PC-9 (cell line): ENCODE data around the gene KLRC3. TPM values are rescaled to one million over a fixed set of nuclear protein-coding genes. Genes with fewer than 3 reads are reported as not detected.
"Not testable (repeated sequence)": the region's sequence is repeated elsewhere in the genome, so short reads cannot be mapped to it uniquely, and the experiment has no call there.

ENCODE experiments used
- BruUV-seq: library from RNA; stranded (reverse); fragments of 400-500 nt; replicated peaks from 2 replicates; lab custom pipeline; 2021; lab: Mats Ljungman, UMichigan
- CTCF ChIA-PET: fragments of 300-600 bp; sonication (Branson Sonifier 250); formaldehyde crosslinking; loops from one replicate; lab custom pipeline; 2022; ENCODE audit warnings: antibody characterized with exemption; lab: Charles Lee
- POLR2A ChIA-PET: fragments of 300-600 bp; sonication (Branson Sonifier 250); formaldehyde crosslinking; loops from one replicate; lab custom pipeline; 2022; ENCODE audit warnings: antibody characterized with exemption; ENCODE audit not compliant: unreplicated experiment; lab: Charles Lee
- DNase-seq, 2 experiments: peaks; one replicate each; pipeline versions ENCODE4 v3.0.0 to v3.0.0-alpha.2; 2015 to 2022; ENCODE audit warnings: mixed read lengths in 1 of 2
- H2AFZ ChIP-seq: fragments of 200-600 bp; sonication (generic); 2 replicates; pipeline ENCODE4 v1.8.1; 2017; ENCODE audit warnings: antibody characterized with exemption
- H3F3A ChIP-seq: fragments of 200-600 bp; sonication (generic); 2 replicates; pipeline ENCODE4 v1.8.1; 2017; ENCODE audit warnings: antibody characterized with exemption, mild to moderate bottlenecking, low read depth; ENCODE audit not compliant: insufficient read depth
- H3K27ac ChIP-seq: fragments of 200-600 bp; sonication (generic); 2 replicates; pipeline ENCODE4 v1.6.1; 2016; ENCODE audit warnings: mixed run types
- H3K27me3 ChIP-seq: fragments of 200-600 bp; sonication (generic); 2 replicates; pipeline ENCODE4 v1.6.1; 2016; ENCODE audit warnings: low read depth, mixed run types; ENCODE audit not compliant: insufficient read depth
- H3K36me3 ChIP-seq: fragments of 200-600 bp; sonication (generic); 2 replicates; pipeline ENCODE4 v1.6.1; 2016; ENCODE audit warnings: low read depth, mixed run types
- H3K4me1 ChIP-seq: fragments of 200-600 bp; sonication (generic); replicated peaks from 2 replicates; pipeline ENCODE4 v1.6.1; 2016; ENCODE audit warnings: mixed run types; ENCODE audit not compliant: insufficient read depth
- H3K4me2 ChIP-seq: fragments of 200-600 bp; sonication (generic); 2 replicates; pipeline ENCODE4 v1.6.1; 2017; ENCODE audit warnings: mixed run types
- H3K4me3 ChIP-seq: fragments of 200-600 bp; sonication (generic); 2 replicates; pipeline ENCODE4 v1.6.1; 2016; ENCODE audit warnings: mixed run types
- H3K79me2 ChIP-seq: fragments of 200-600 bp; sonication (generic); 2 replicates; pipeline ENCODE4 v1.6.1; 2017; ENCODE audit warnings: low read depth, mixed run types
- H3K9me2 ChIP-seq: fragments of 200-600 bp; sonication (generic); 2 replicates; pipeline ENCODE4 v1.8.1; 2017; ENCODE audit warnings: mild to moderate bottlenecking; ENCODE audit not compliant: insufficient read depth
- H3K9me3 ChIP-seq: fragments of 200-600 bp; sonication (generic); 2 replicates; pipeline ENCODE4 v1.8.1; 2016; ENCODE audit warnings: low read depth; ENCODE audit not compliant: insufficient read depth
- H4K20me1 ChIP-seq: fragments of 200-600 bp; sonication (generic); 2 replicates; pipeline ENCODE4 v1.8.1; 2017; ENCODE audit not compliant: insufficient read depth
- EZH2 ChIP-seq: fragments of 200-600 bp; sonication (generic); IDR thresholded peaks from 2 replicates; pipeline ENCODE4 v1.8.0; 2017; ENCODE audit warnings: antibody characterized with exemption, low read depth
- intact Hi-C: fragments of 100-400 bp; cut with micrococcal nuclease; formaldehyde crosslinking; loops from one replicate; pipeline ENCODE4 v1.10.0; 2022; ENCODE audit not compliant: unreplicated experiment
- total RNA-seq: library from RNA; stranded (reverse); gene quantifications from 2 replicates; pipeline ENCODE4 v1.2.3, GENCODE V29; 2021
- TF ChIP-seq, protein P1 (sequence below): fragments of 200-600 bp; sonication (generic); conservative IDR thresholded peaks from 2 replicates; pipeline ENCODE4 v1.6.1; 2017; ENCODE audit warnings: mixed run types, antibody characterized with exemption, mild to moderate bottlenecking, moderate library complexity

The KLRC3 gene
- total RNA-seq, 1 experiment from 2014 or later: not detected

DNA sequence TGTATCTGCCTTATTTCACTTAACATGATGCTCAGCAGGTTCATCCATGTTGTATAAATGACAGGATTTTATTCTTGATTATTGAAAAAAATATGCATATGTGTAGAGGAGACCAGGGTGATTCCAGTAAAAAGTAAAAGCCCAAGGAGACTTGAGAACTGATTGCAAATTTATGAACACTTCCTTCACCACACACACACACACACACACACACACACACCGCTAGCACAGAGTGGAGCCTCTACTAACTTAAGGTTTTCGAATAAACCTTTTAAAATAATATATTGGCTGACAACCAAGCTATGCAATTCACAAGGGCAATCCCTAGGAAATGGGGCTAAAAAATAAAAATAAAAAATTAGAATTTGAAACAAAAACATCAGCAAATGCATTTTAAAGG, 22.2 kb downstream of the KLRC3 start:
- Histone ChIP-seq H3K9me2 (no peaks in the 10 kb centered on the region), H3F3A (peaks cover 12% of the 10 kb centered on the region; the same call in 1 of the 2 replicates), H2AFZ (no peak overlapping the region), H3K27me3 (no peaks in the 10 kb centered on the region), H3K4me2 (no peak overlapping the region), H3K4me1 (peaks cover 25% of the 10 kb centered on the region), H4K20me1 (no peaks in the 10 kb centered on the region), H3K27ac (no peak overlapping the region), H3K79me2 (no peaks in the 10 kb centered on the region), H3K9me3 (peaks cover 8% of the 10 kb centered on the region; the same call in 1 of the 2 replicates), H3K36me3 (0 out of 2 replicates have a peak, but pooled peaks cover 3% of the 10 kb centered on the region), H3K4me3 (no peak overlapping the region)
- BruUV-seq: no TSS peak
- intact Hi-C loops: no loop called here
- POLR2A ChIA-PET: no interaction called here
- CTCF ChIA-PET: interaction anchor here (0.6 kb wide), 1 partner anchor 266 kb away, joined by 3 read pairs; no protein-coding TSS in a partner anchor
- TF ChIP-seq, protein P1, sequence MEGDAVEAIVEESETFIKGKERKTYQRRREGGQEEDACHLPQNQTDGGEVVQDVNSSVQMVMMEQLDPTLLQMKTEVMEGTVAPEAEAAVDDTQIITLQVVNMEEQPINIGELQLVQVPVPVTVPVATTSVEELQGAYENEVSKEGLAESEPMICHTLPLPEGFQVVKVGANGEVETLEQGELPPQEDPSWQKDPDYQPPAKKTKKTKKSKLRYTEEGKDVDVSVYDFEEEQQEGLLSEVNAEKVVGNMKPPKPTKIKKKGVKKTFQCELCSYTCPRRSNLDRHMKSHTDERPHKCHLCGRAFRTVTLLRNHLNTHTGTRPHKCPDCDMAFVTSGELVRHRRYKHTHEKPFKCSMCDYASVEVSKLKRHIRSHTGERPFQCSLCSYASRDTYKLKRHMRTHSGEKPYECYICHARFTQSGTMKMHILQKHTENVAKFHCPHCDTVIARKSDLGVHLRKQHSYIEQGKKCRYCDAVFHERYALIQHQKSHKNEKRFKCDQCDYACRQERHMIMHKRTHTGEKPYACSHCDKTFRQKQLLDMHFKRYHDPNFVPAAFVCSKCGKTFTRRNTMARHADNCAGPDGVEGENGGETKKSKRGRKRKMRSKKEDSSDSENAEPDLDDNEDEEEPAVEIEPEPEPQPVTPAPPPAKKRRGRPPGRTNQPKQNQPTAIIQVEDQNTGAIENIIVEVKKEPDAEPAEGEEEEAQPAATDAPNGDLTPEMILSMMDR: no peak
- no peak for TF ChIP-seq EZH2
- no peak for DNase-seq

DNA sequence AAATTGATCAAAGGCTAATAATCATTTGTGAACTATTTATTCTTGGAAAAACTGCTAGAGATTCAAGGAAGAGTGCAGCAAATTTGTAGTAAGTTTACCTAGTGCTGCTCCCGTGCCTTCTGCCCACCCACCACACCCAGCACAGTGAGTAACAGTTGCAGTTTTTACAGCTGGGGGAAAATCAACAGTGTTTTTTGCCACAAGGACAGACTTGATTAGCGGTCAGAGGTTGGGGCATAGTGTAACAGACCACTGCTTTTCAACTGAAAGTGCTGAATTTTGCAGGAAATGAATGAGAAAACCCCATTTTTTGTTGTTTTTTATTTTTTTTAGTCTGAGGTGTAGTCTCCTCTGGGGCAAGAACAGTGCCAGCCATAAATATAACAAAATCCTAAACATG, 23.1 kb downstream of the KLRC3 start:
- H3K4me3 ChIP-seq: no peak overlapping the region
- no peaks in the 10 kb centered on the region for H3K9me2 ChIP-seq
- no peaks in the 10 kb centered on the region for H3K79me2 ChIP-seq
- no peaks in the 10 kb centered on the region for H3K27me3 ChIP-seq
- H3K9me3 ChIP-seq: peaks cover 8% of the 10 kb centered on the region; the same call in 1 of the 2 replicates
- H3K36me3 ChIP-seq: 0 out of 2 replicates have a peak, but pooled peaks cover 3% of the 10 kb centered on the region
- ChIA-PET POLR2A (no interaction called here), CTCF (no interaction called here)
- intact Hi-C loops: no loop called here
- no peak overlapping the region for H3K27ac ChIP-seq
- H3K4me2 ChIP-seq: no peak overlapping the region
- no peaks in the 10 kb centered on the region for H4K20me1 ChIP-seq
- H3K4me1 ChIP-seq: peaks cover 33% of the 10 kb centered on the region
- no TSS peak for BruUV-seq
- H3F3A ChIP-seq: peaks cover 16% of the 10 kb centered on the region
- H2AFZ ChIP-seq: no peak overlapping the region
- DNase-seq: no peak
- TF ChIP-seq, protein P1: no peak
- no peak for TF ChIP-seq EZH2

DNA sequence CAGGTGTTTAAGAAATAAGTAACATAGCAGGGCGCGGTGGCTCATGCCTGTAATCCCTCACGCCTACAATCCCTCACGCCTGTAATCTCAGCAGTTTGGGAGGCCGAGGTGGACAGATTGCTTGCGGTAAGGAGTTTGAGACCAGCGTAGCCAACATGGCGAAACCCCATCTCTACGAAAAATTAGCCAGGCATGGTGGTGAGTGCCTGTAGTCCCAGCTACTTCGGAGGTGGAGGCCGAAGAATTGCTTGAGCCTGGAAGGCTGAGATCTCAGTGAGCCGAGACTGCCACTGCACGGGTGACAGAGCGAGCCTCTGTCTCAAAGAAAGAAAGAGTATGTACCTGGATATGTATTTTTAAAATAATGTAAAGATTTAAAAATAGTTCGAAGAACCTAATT, 24.2 kb downstream of the KLRC3 start:
- DNase-seq, H4K20me1 ChIP-seq, H3K9me2 ChIP-seq, H3K36me3 ChIP-seq, H3K27me3 ChIP-seq, BruUV-seq, CTCF ChIA-PET, H2AFZ ChIP-seq, intact Hi-C loops, H3K4me3 ChIP-seq, H3K9me3 ChIP-seq, H3K79me2 ChIP-seq: not testable (repeated sequence)
- peaks cover 38% of the 10 kb centered on the region for H3K4me1 ChIP-seq
- H3K27ac ChIP-seq: peak overlapping the region; percentile 66; the same call in 1 of the 2 replicates
- POLR2A ChIA-PET: interaction anchor here (0.5 kb wide), 1 partner anchor 299 kb away, joined by 7 read pairs; no protein-coding TSS in a partner anchor
- peaks cover 22% of the 10 kb centered on the region for H3F3A ChIP-seq
- peak overlapping the region; percentile 41; the same call in 1 of the 2 replicates for H3K4me2 ChIP-seq
